WTC11 (cell line): Measurements from ENCODE around the gene GRIN1. TPM values are rescaled to one million over a fixed set of nuclear protein-coding genes. Genes with fewer than 3 reads are reported as not detected.

Experiments
- ATAC-seq: fragments of 200-7000 bp; cut with Tn5 transposase; 2 replicates; pipeline ENCODE4 v1.10.0; 2021; ENCODE audit warnings: mild to moderate bottlenecking, moderate library complexity
- Bru-seq: library from RNA; stranded (reverse); fragments of 400-500 nt; gene quantifications from one replicate; lab custom pipeline; 2021; lab: Mats Ljungman, UMichigan
- CTCF ChIA-PET: fragments of 300-600 bp; sonication (Branson Sonifier 250); formaldehyde crosslinking; loops from one replicate; lab custom pipeline; 2021; ENCODE audit warnings: antibody characterized with exemption; lab: Charles Lee
- POLR2A ChIA-PET: fragments of 350-600 bp; sonication (Branson Sonifier 250); formaldehyde crosslinking; loops from one replicate; lab custom pipeline; 2021; ENCODE audit warnings: antibody characterized with exemption; lab: Charles Lee
- DNase-seq: peaks from one replicate; pipeline ENCODE4 v3.0.0; 2021; ENCODE audit warnings: low spot score
- H3K27ac Mint-ChIP-seq: 2 replicates; pipeline ENCODE4 v1.8.0; 2021; ENCODE audit warnings: mixed read lengths
- H3K27me3 Mint-ChIP-seq: 2 replicates; pipeline ENCODE4 v1.8.0; 2021; ENCODE audit warnings: low read depth, mild to moderate bottlenecking, moderate library complexity, mixed read lengths
- H3K36me3 Mint-ChIP-seq: 2 replicates; pipeline ENCODE4 v1.8.0; 2021; ENCODE audit warnings: mixed read lengths
- H3K4me1 Mint-ChIP-seq: 2 replicates; pipeline ENCODE4 v1.8.0; 2022; ENCODE audit warnings: mixed read lengths
- H3K4me3 Mint-ChIP-seq: 2 replicates; pipeline ENCODE4 v1.8.0; 2021; ENCODE audit warnings: mild to moderate bottlenecking, moderate library complexity, mixed read lengths
- H3K9me3 Mint-ChIP-seq: 2 replicates; pipeline ENCODE4 v1.8.0; 2021; ENCODE audit warnings: mixed read lengths
- ARID4B ChIP-seq: sonication (generic); formaldehyde crosslinking; IDR thresholded peaks from 2 replicates; pipeline ENCODE4 v1.8.0; 2023; ENCODE audit warnings: missing genetic modification reagents, mild to moderate bottlenecking, borderline replicate concordance
- ATF1 ChIP-seq: sonication (generic); formaldehyde crosslinking; IDR thresholded peaks from 2 replicates; pipeline ENCODE4 v1.8.1; 2023; ENCODE audit warnings: mild to moderate bottlenecking, moderate library complexity, missing genetic modification reagents
- CBFB ChIP-seq: sonication (generic); formaldehyde crosslinking; IDR thresholded peaks from 2 replicates; pipeline ENCODE4 v1.8.1; 2022; ENCODE audit warnings: mild to moderate bottlenecking, low read depth, missing genetic modification reagents
- E2F4 ChIP-seq: sonication (generic); formaldehyde crosslinking; IDR thresholded peaks from 2 replicates; pipeline ENCODE4 v1.8.1; 2022; ENCODE audit warnings: low read depth, mild to moderate bottlenecking, moderate library complexity, missing genetic modification reagents, borderline replicate concordance
- FOXK1 ChIP-seq: sonication (generic); formaldehyde crosslinking; IDR thresholded peaks from 2 replicates; pipeline ENCODE4 v1.8.0; 2022; ENCODE audit warnings: mild to moderate bottlenecking, moderate library complexity, missing genetic modification reagents
- GABPB1 ChIP-seq: sonication (generic); formaldehyde crosslinking; IDR thresholded peaks from 2 replicates; pipeline ENCODE4 v1.8.1; 2023; ENCODE audit warnings: mild to moderate bottlenecking, missing genetic modification reagents
- GRHL2 ChIP-seq: fragments of 250-450 bp; sonication (Bioruptor Pico); IDR thresholded peaks from 2 replicates; pipeline ENCODE4 v1.8.0; 2022; ENCODE audit warnings: mild to moderate bottlenecking, moderate library complexity; ENCODE audit not compliant: insufficient replicate concordance, severe bottlenecking
- JAZF1 ChIP-seq: fragments of 250-450 bp; sonication (Bioruptor Pico); IDR thresholded peaks from 2 replicates; pipeline ENCODE4 v1.9.0; 2021; ENCODE audit warnings: moderate library complexity, mild to moderate bottlenecking, inconsistent platforms
- JUN ChIP-seq: sonication (generic); formaldehyde crosslinking; IDR thresholded peaks from 2 replicates; pipeline ENCODE4 v1.8.0; 2023; ENCODE audit warnings: mild to moderate bottlenecking, missing genetic modification reagents
- MYBL2 ChIP-seq: sonication (generic); formaldehyde crosslinking; IDR thresholded peaks from 2 replicates; pipeline ENCODE4 v1.8.1; 2023; ENCODE audit warnings: mild to moderate bottlenecking, moderate library complexity, missing genetic modification reagents
- NFATC4 ChIP-seq: fragments of 250-450 bp; sonication (Bioruptor Pico); IDR thresholded peaks from 2 replicates; pipeline ENCODE4 v1.9.0; 2021; ENCODE audit warnings: mild to moderate bottlenecking
- NFYB ChIP-seq: sonication (generic); formaldehyde crosslinking; conservative IDR thresholded peaks from 2 replicates; pipeline ENCODE4 v1.8.0; 2022; ENCODE audit warnings: low read depth, missing genetic modification reagents
- NR3C1 ChIP-seq: sonication (generic); formaldehyde crosslinking; conservative IDR thresholded peaks from 2 replicates; pipeline ENCODE4 v1.8.1; 2023; ENCODE audit warnings: low read depth, mild to moderate bottlenecking, missing genetic modification reagents
- OVOL2 ChIP-seq: fragments of 250-450 bp; sonication (Bioruptor Pico); IDR thresholded peaks from 2 replicates; pipeline ENCODE4 v1.9.0; 2021; ENCODE audit warnings: mild to moderate bottlenecking, borderline replicate concordance
- SP1 ChIP-seq: sonication (generic); formaldehyde crosslinking; conservative IDR thresholded peaks from 2 replicates; pipeline ENCODE4 v1.8.1; 2022; ENCODE audit warnings: missing genetic modification reagents
- TEAD1 ChIP-seq: sonication (generic); formaldehyde crosslinking; IDR thresholded peaks from 2 replicates; pipeline ENCODE4 v1.8.0; 2022; ENCODE audit warnings: mild to moderate bottlenecking, missing genetic modification reagents
- TEAD4 ChIP-seq: sonication (generic); formaldehyde crosslinking; IDR thresholded peaks from 2 replicates; pipeline ENCODE4 v1.8.0; 2022; ENCODE audit warnings: mild to moderate bottlenecking, missing genetic modification reagents
- USF1 ChIP-seq: sonication (generic); formaldehyde crosslinking; IDR thresholded peaks from 2 replicates; pipeline ENCODE4 v1.8.0; 2022; ENCODE audit warnings: mild to moderate bottlenecking, missing genetic modification reagents
- ZMAT4 ChIP-seq: fragments of 250-450 bp; sonication (Bioruptor Pico); IDR thresholded peaks from 2 replicates; pipeline ENCODE4 v1.9.0; 2021; ENCODE audit warnings: mild to moderate bottlenecking
- ZNF263 ChIP-seq: sonication (generic); formaldehyde crosslinking; IDR thresholded peaks from 2 replicates; pipeline ENCODE4 v1.8.1; 2022; ENCODE audit warnings: low read depth, mild to moderate bottlenecking, moderate library complexity, missing genetic modification reagents
- ZNF396 ChIP-seq: fragments of 250-450 bp; sonication (Bioruptor Pico); IDR thresholded peaks from 2 replicates; pipeline ENCODE4 v1.8.0; 2021; ENCODE audit warnings: mild to moderate bottlenecking, moderate library complexity, borderline replicate concordance
- long read RNA-seq, 3 experiments: library from RNA in 1 of 3; library from capped mRNA in 1 of 3; library from polyadenylated mRNA in 1 of 3; unstranded in 2 of 3; stranded (forward) in 1 of 3; transcript quantifications; one replicate each; pipeline ENCODE4 v2.0.0, GENCODE V29; 2021
- total RNA-seq: library from RNA; stranded (reverse); gene quantifications from 3 replicates; pipeline ENCODE4 v1.2.3, GENCODE V29; 2021
- TF ChIP-seq, protein P1 (sequence below): fragments of 250-450 bp; sonication (Bioruptor Pico); IDR thresholded peaks from 2 replicates; pipeline ENCODE4 v2.1.2; 2022; ENCODE audit warnings: mild to moderate bottlenecking, moderate library complexity
- TF ChIP-seq, protein P2 (sequence below): sonication (generic); formaldehyde crosslinking; IDR thresholded peaks from 2 replicates; pipeline ENCODE4 v1.8.0; 2022; ENCODE audit warnings: mild to moderate bottlenecking, missing genetic modification reagents
- TF ChIP-seq, protein P3 (sequence below): fragments of 250-450 bp; sonication (Bioruptor Pico); IDR thresholded peaks from 2 replicates; pipeline ENCODE4 v1.9.0; 2021; ENCODE audit warnings: moderate library complexity, mild to moderate bottlenecking, inconsistent platforms, borderline replicate concordance
- TF ChIP-seq, protein P4 (sequence below): sonication (generic); formaldehyde crosslinking; IDR thresholded peaks from 2 replicates; pipeline ENCODE4 v1.8.1; 2023; ENCODE audit warnings: mild to moderate bottlenecking, missing genetic modification reagents, moderate library complexity

Gene GRIN1
- total RNA-seq, result 4.0 to 6.6 TPM (median 4.1 TPM) in 3 replicates
- Bru-seq, nascent RNA, result percentile 15 among the genes with signal in this experiment
- long read RNA-seq, experiment 1, partial matches to known transcripts, result 7 of 8 reads
- long read RNA-seq, experiment 1, other reads (novel, unspliced or antisense), result 1 of 8 reads
- long read RNA-seq, experiment 2, partial matches to known transcripts, result 1 of 3 reads
- long read RNA-seq, experiment 2, other reads (novel, unspliced or antisense), result 2 of 3 reads
- long read RNA-seq, experiment 3, result 0 reads

- CTCF ChIA-PET, result interaction anchor here (0.5 to 2.9 kb wide), 22 partner anchors 9 to 117 kb away, joined by 3 to 17 read pairs (median 5); partner anchors contain the start of genes ANAPC2, MAN1B1, NPDC1 and RNF208
- Mint-ChIP-seq H3K4me1 (peaks cover 6% of the 10 kb centered on the region; the same call in 1 of the 2 replicates), H3K27me3 (peaks cover 75% of the 10 kb centered on the region), H3K4me3 (peak within 1 kb of the TSS; percentile 55), H3K36me3 (no peaks in the 10 kb centered on the region), H3K27ac (no peak within 1 kb of the TSS), H3K9me3 (no peaks in the 10 kb centered on the region)
- peak; percentile 25 for ATAC-seq
- POLR2A ChIA-PET, result interaction anchor here (1.4 to 1.5 kb wide), 2 partner anchors 9 to 102 kb away, joined by 4 to 8 read pairs; no protein-coding TSS in a partner anchor
- peak; percentile 55 for DNase-seq
- TF ChIP-seq ZNF263 (CRISPR knock-in tag) (no peak), JAZF1 (CRISPR knock-in tag) (no peak), JUN (CRISPR knock-in tag) (peak; percentile 93), MYBL2 (0 out of 2 replicates have a peak, but pooled peaks have one; percentile 65), GRHL2 (CRISPR knock-in tag) (no peak), CBFB (CRISPR knock-in tag) (no peak), ZNF396 (no peak), NR3C1 (CRISPR knock-in tag) (no peak), ATF1 (CRISPR knock-in tag) (peak; percentile 69; the same call in 1 of the 2 replicates), NFATC4 (CRISPR knock-in tag) (no peak), ZMAT4 (CRISPR knock-in tag) (no peak), GABPB1 (CRISPR knock-in tag) (no peak), NFYB (CRISPR knock-in tag) (no peak; the same call in 1 of the 2 replicates), FOXK1 (peak; percentile 76; the same call in 1 of the 2 replicates), TEAD4 (CRISPR knock-in tag) (no peak), OVOL2 (CRISPR knock-in tag) (no peak), ARID4B (CRISPR knock-in tag) (peak; percentile 78; the same call in 1 of the 2 replicates), USF1 (no peak), TEAD1 (CRISPR knock-in tag) (peak; percentile 73; the same call in 1 of the 2 replicates), E2F4 (CRISPR knock-in tag) (peak; percentile 88), SP1 (CRISPR knock-in tag) (peak; percentile 68)
- TF ChIP-seq, protein P1, sequence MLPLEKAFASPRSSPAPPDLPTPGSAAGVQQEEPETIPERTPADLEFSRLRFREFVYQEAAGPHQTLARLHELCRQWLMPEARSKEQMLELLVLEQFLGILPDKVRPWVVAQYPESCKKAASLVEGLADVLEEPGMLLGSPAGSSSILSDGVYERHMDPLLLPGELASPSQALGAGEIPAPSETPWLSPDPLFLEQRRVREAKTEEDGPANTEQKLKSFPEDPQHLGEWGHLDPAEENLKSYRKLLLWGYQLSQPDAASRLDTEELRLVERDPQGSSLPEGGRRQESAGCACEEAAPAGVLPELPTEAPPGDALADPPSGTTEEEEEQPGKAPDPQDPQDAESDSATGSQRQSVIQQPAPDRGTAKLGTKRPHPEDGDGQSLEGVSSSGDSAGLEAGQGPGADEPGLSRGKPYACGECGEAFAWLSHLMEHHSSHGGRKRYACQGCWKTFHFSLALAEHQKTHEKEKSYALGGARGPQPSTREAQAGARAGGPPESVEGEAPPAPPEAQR (CRISPR knock-in tag), result no peak
- TF ChIP-seq, protein P2, sequence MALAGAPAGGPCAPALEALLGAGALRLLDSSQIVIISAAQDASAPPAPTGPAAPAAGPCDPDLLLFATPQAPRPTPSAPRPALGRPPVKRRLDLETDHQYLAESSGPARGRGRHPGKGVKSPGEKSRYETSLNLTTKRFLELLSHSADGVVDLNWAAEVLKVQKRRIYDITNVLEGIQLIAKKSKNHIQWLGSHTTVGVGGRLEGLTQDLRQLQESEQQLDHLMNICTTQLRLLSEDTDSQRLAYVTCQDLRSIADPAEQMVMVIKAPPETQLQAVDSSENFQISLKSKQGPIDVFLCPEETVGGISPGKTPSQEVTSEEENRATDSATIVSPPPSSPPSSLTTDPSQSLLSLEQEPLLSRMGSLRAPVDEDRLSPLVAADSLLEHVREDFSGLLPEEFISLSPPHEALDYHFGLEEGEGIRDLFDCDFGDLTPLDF (CRISPR knock-in tag), result no peak
- TF ChIP-seq, protein P3, sequence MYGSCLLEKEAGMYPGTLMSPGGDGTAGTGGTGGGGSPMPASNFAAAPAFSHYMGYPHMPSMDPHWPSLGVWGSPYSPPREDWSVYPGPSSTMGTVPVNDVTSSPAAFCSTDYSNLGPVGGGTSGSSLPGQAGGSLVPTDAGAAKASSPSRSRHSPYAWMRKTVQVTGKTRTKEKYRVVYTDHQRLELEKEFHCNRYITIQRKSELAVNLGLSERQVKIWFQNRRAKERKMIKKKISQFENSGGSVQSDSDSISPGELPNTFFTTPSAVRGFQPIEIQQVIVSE, result no peak
- TF ChIP-seq, protein P4, sequence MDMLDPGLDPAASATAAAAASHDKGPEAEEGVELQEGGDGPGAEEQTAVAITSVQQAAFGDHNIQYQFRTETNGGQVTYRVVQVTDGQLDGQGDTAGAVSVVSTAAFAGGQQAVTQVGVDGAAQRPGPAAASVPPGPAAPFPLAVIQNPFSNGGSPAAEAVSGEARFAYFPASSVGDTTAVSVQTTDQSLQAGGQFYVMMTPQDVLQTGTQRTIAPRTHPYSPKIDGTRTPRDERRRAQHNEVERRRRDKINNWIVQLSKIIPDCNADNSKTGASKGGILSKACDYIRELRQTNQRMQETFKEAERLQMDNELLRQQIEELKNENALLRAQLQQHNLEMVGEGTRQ (CRISPR knock-in tag), result no peak; the same call in 1 of the 2 replicates
Measured at GRCh38 chr9:137138722-137139467, at the start of gene GRIN1. Gene GRIN1, plus strand, starts transcription at chr9:137139154. Its CDS starts 333 bp downstream, at chr9:137139487.
